Stimulated activated CD8-positive, alpha-beta memory T cell treated with anti-CD3 and anti-CD28 coated beads, Interleukin-7, amount 100 ng/mL, for 48 hours (primary cell): ENCODE data around the gene NDUFS6.

Source experiments
- DNase-seq, 2 donors: peaks; one replicate each; pipeline ENCODE4 v3.0.0-alpha.2; 2020; ENCODE audit warnings: low read depth in 1 of 2; ENCODE audit errors: extremely low read depth in 1 of 2

NDUFS6 gene

GRCh38 chr5:1801222-1801966, at the start of gene NDUFS6:
NDUFS6 (plus strand) TSS chr5:1801407; CDS start chr5:1801418, 11 bp downstream.
- DNase-seq, result peak; percentile 64 to 76

- no peak for DNase-seq
Observed at GRCh38 chr5:1751864-1752822, 49.1 kb upstream of the NDUFS6 start.

GRCh38 chr5:1752881-1753280, 48.3 kb upstream of the NDUFS6 start:
- DNase-seq, result no peak

- DNase-seq, result no peak
Observed at GRCh38 chr5:1753490-1753889, 47.7 kb upstream of the NDUFS6 start.

GRCh38 chr5:1754531-1755220, 46.5 kb upstream of the NDUFS6 start:
- no peak for DNase-seq

GRCh38 chr5:1755321-1755949, 45.8 kb upstream of the NDUFS6 start:
- DNase-seq, result no peak

GRCh38 chr5:1756481-1756880, 44.7 kb upstream of the NDUFS6 start:
- no peak for DNase-seq

- DNase-seq, result no peak
Observed at GRCh38 chr5:1757511-1757910, 43.7 kb upstream of the NDUFS6 start.

GRCh38 chr5:1758574-1758973, 42.6 kb upstream of the NDUFS6 start:
- DNase-seq, result no peak

- DNase-seq, result no peak
Observed at GRCh38 chr5:1759378-1759970, 41.7 kb upstream of the NDUFS6 start.

- no peak for DNase-seq
Observed at GRCh38 chr5:1760231-1760630, 41.0 kb upstream of the NDUFS6 start.

GRCh38 chr5:1760656-1761452, 40.4 kb upstream of the NDUFS6 start:
- DNase-seq, result no peak

- no peak for DNase-seq
Observed at GRCh38 chr5:1761453-1761755, 39.8 kb upstream of the NDUFS6 start.

GRCh38 chr5:1762121-1762882, 38.9 kb upstream of the NDUFS6 start:
- DNase-seq, result no peak

- no peak for DNase-seq
Observed at GRCh38 chr5:1762883-1763547, 38.2 kb upstream of the NDUFS6 start.

GRCh38 chr5:1763548-1763911, 37.7 kb upstream of the NDUFS6 start:
- DNase-seq, result no peak

GRCh38 chr5:1763960-1764605, 37.1 kb upstream of the NDUFS6 start:
- no peak for DNase-seq

- DNase-seq, result no peak
Observed at GRCh38 chr5:1764606-1764960, 36.6 kb upstream of the NDUFS6 start.
